Karpas-422 (cell line): ENCODE results near the gene ALOXE3. TPM values are rescaled to one million over a fixed set of nuclear protein-coding genes. Genes with fewer than 3 reads are reported as not detected.
A peak's percentile ranks its signal among the peaks of the same experiment; 100 is the strongest.
"Not testable (repeated sequence)": the region's sequence is repeated elsewhere in the genome, so short reads cannot be mapped to it uniquely, and the experiment has no call there.

Source experiments
- DNase-seq: peaks from one replicate; pipeline ENCODE4 v3.0.0-alpha.2; 2015
- H2AFZ ChIP-seq: fragments of 200-600 bp; sonication (generic); 2 replicates; pipeline ENCODE4 v1.6.1; 2014; ENCODE audit warnings: antibody characterized with exemption, low read length, mixed read lengths
- H3K27ac ChIP-seq: fragments of 200-600 bp; sonication (generic); 2 replicates; pipeline ENCODE4 v1.5.1; 2014; ENCODE audit warnings: mild to moderate bottlenecking, low read length, moderate library complexity
- H3K27me3 ChIP-seq: fragments of 200-600 bp; sonication (generic); 2 replicates; pipeline ENCODE4 v1.6.1; 2014; ENCODE audit warnings: low read length, mixed read lengths
- H3K36me3 ChIP-seq: fragments of 200-600 bp; sonication (generic); 2 replicates; pipeline ENCODE4 v1.6.1; 2014; ENCODE audit warnings: low read length, mixed read lengths; ENCODE audit not compliant: insufficient read depth
- H3K4me1 ChIP-seq: fragments of 200-600 bp; sonication (generic); 2 replicates; pipeline ENCODE4 v1.6.1; 2014; ENCODE audit warnings: mild to moderate bottlenecking, low read length, mixed read lengths
- H3K4me2 ChIP-seq: fragments of 200-600 bp; sonication (generic); 2 replicates; pipeline ENCODE4 v1.6.1; 2014; ENCODE audit warnings: low read length, low read depth, mild to moderate bottlenecking; ENCODE audit not compliant: poor library complexity, severe bottlenecking
- H3K4me3 ChIP-seq: fragments of 200-600 bp; sonication (generic); 2 replicates; pipeline ENCODE4 v1.5.1; 2014; ENCODE audit warnings: mild to moderate bottlenecking, antibody characterized with exemption, low read length, mixed read lengths
- H3K79me2 ChIP-seq: fragments of 200-600 bp; sonication (generic); 2 replicates; pipeline ENCODE4 v1.6.1; 2014; ENCODE audit warnings: mild to moderate bottlenecking, low read length, mixed read lengths
- H3K9ac ChIP-seq: fragments of 200-600 bp; sonication (generic); 2 replicates; pipeline ENCODE4 v1.6.0; 2014; ENCODE audit warnings: low read length
- H3K9me2 ChIP-seq: fragments of 200-600 bp; sonication (generic), shearing (Covaris generic); replicated peaks from 2 replicates; pipeline ENCODE4 v1.6.0; 2014; ENCODE audit warnings: mild to moderate bottlenecking, low read length, moderate library complexity; ENCODE audit not compliant: insufficient read depth
- H3K9me3 ChIP-seq: fragments of 300-700, 200-600 bp; sonication (generic); 2 replicates; pipeline ENCODE4 v1.6.1; 2014; ENCODE audit warnings: low read length, mixed read lengths
- H4K20me1 ChIP-seq: fragments of 200-600 bp; sonication (generic); 2 replicates; pipeline ENCODE4 v1.6.1; 2014; ENCODE audit warnings: mild to moderate bottlenecking, antibody characterized with exemption, low read length, low read depth; ENCODE audit not compliant: insufficient read depth
- total RNA-seq: library from RNA; depleted of rRNA; stranded (reverse); fragments of >200 nt; shearing (Covaris generic); gene quantifications from 2 replicates; pipeline ENCODE4 v1.2.3, GENCODE V29; 2014; ENCODE audit warnings: low replicate concordance

Gene ALOXE3
- total RNA-seq, 1 experiment from 2014 or later, result not detected

DNA sequence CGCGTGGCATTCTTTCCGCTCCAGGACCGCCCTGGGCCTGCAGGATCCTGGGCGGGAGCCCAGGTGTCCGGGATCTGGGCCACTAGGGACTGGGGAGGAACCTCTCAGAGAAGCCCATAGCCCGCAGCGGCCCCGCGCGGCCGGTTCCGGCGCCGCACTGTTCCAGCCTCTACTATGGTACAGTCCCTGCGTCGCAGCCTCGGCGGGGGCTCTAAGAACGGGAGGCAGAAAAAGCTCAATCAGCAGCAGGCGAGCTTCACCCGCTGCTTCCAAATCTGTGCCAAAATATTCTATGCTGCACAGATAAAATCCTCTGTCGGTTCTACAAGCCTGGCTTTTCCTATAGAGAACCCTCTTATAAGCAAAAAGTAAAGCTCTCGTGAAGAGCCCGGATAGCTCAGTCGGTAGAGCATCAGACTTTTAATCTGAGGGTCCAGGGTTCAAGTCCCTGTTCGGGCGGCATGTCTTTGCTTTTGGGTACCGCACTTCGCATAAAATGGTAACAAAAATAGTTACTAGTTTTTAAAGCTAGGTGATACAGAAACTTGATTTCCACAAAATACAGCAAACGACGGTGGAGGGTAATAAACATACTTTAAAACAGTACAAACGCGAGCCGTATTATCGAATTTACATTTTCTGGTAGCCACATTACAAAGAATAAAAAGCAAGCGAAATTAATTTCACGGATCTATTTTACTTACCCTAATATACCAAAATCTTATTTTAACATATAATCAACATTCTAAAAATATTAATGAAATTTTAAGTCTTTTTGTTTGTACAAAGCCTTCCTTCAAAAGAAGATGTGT lies 661 bp upstream of the ALOXE3 start:
- H3K9ac ChIP-seq, result peak overlapping the region; percentile 74

DNA sequence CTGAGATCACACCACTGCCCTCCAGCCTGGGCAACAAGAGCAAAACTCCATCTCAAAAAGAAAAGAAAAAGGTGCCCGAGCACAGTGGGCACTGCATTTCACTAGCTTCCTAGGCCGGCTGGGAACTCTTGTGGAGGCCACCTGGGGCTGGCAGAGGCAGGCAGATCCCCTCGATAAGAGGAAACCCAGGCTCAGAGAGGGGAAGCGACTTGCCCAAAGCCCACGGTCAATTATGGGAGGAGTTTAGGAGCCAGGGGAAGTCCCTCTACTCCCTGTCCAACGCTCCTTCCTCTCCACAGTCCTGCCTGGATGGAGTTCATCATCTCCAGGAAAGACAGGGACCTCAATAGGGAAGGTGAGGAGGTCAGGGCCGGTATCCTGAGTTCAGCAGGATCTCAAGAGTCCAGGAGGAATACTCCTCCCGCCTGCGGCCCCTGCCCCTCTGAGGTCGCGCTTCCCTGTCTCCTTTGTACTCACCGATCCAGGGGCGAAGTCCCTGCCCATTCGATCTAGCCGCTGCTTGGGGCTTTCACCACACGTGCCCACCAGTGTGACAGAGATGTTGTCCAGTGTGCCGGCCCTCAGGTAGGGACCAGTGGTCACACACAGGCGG lies 841 bp downstream of the ALOXE3 start:
- no peaks in the 10 kb centered on the region for H3K9me2 ChIP-seq
- H3K4me2 ChIP-seq, result peak overlapping the region; percentile 100
- peak overlapping the region; percentile 76; the same call in 1 of the 2 replicates for H3K4me3 ChIP-seq
- no peaks in the 10 kb centered on the region for H3K79me2 ChIP-seq
- peaks cover 39% of the 10 kb centered on the region for H3K4me1 ChIP-seq
- H3K27me3 ChIP-seq, result no peaks in the 10 kb centered on the region
- no peak overlapping the region for H2AFZ ChIP-seq
- no peaks in the 10 kb centered on the region for H3K36me3 ChIP-seq
- H4K20me1 ChIP-seq, result no peaks in the 10 kb centered on the region
- H3K27ac ChIP-seq, result no peak overlapping the region
- H3K9me3 ChIP-seq, result no peaks in the 10 kb centered on the region
- DNase-seq, result no peak
- no peak overlapping the region for H3K9ac ChIP-seq

More for the DNA sequence above, 661 bp upstream of the ALOXE3 start:
- Histone ChIP-seq H3K4me2 (peak overlapping the region; percentile 100), H4K20me1 (no peaks in the 10 kb centered on the region), H3K9me3 (no peaks in the 10 kb centered on the region), H3K9me2 (no peaks in the 10 kb centered on the region), H2AFZ (peak overlapping the region; percentile 84), H3K27ac (peak overlapping the region; percentile 78), H3K36me3 (no peaks in the 10 kb centered on the region), H3K79me2 (no peaks in the 10 kb centered on the region), H3K4me1 (peaks cover 54% of the 10 kb centered on the region), H3K4me3 (peak overlapping the region; percentile 76), H3K27me3 (no peaks in the 10 kb centered on the region)
- peak; percentile 94 for DNase-seq

DNA sequence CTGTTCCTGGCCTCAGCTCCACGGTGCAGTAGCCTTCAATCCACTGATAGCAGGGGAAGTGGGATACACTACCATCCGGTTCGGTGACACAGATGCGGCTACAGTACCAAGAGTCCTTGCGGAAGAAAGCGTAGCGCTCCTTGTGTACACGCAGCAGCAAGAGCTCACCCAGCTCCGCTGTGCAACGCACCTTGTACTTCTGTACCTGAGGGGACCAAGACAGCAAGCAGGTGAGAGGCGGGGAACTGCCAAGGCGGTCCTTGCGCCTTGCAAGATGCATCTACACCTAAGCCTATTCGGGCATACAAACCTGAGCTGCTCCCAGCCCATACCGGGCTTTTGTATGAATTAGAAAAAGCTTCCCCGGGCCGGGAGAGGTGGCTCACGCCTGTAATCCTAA lies 1.5 kb downstream of the ALOXE3 start:
- Histone ChIP-seq H3K4me3 (no peak overlapping the region), H3K4me2 (no peak overlapping the region), H3K9ac (no peak overlapping the region), H3K9me2 (no peaks in the 10 kb centered on the region), H3K9me3 (no peaks in the 10 kb centered on the region), H3K79me2 (no peaks in the 10 kb centered on the region), H3K36me3 (no peaks in the 10 kb centered on the region), H2AFZ (no peak overlapping the region), H3K27me3 (no peaks in the 10 kb centered on the region), H3K4me1 (peaks cover 33% of the 10 kb centered on the region), H3K27ac (no peak overlapping the region), H4K20me1 (no peaks in the 10 kb centered on the region)
- DNase-seq, result no peak

DNA sequence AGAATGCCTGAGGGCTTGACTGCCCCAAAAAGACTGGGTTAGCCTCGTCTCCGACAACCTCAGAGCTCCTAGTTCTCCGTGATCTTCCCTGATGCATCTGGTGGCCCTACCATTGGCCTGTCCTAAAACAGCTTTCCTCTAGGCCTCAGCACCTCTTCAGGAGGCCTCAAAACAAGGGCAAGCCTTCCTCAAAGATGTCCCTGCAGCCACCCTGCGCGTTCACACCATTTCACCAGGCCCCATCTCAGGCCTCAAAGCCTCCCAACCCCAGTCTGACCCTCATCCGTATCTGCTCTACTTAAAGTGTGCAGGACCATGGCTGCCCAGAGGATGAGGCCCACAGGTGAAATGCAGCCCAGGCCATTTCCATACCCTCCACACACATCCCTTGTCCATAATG lies 7.4 kb downstream of the ALOXE3 start:
- H3K4me2 ChIP-seq, result no peak overlapping the region
- DNase-seq, result no peak
- H3K27me3 ChIP-seq, result no peaks in the 10 kb centered on the region
- H3K9me3 ChIP-seq, result no peaks in the 10 kb centered on the region
- no peak overlapping the region for H3K4me3 ChIP-seq
- H4K20me1 ChIP-seq, result no peaks in the 10 kb centered on the region
- H3K27ac ChIP-seq, result no peak overlapping the region
- H3K36me3 ChIP-seq, result no peaks in the 10 kb centered on the region
- H2AFZ ChIP-seq, result no peak overlapping the region
- no peak overlapping the region for H3K9ac ChIP-seq
- no peaks in the 10 kb centered on the region for H3K9me2 ChIP-seq
- no peaks in the 10 kb centered on the region for H3K4me1 ChIP-seq
- no peaks in the 10 kb centered on the region for H3K79me2 ChIP-seq

DNA sequence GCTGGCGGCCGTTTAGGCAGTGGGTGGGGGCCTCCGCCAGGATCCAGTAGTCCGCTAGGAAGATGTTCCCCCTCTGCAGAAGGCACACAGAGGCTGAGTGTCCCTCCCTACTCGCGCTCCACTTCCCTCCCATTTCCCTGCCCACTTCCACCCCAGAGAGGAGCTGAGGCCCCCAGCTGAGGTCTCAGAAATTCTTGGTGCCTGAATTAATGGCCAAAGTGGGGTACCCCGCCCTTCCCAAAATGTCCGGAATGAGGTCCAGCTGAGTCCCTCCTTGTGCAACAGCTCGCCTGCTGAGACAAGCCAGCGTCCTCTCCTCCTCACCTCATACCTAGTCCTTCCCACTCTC lies 7.9 kb downstream of the ALOXE3 start:
- Histone ChIP-seq H3K9me2 (no peaks in the 10 kb centered on the region), H3K4me3 (no peak overlapping the region), H3K4me2 (no peak overlapping the region), H3K9me3 (no peaks in the 10 kb centered on the region), H3K27ac (no peak overlapping the region), H3K9ac (no peak overlapping the region), H3K79me2 (no peaks in the 10 kb centered on the region), H4K20me1 (no peaks in the 10 kb centered on the region), H3K27me3 (no peaks in the 10 kb centered on the region), H3K4me1 (no peaks in the 10 kb centered on the region), H2AFZ (no peak overlapping the region), H3K36me3 (no peaks in the 10 kb centered on the region)
- DNase-seq, result no peak

DNA sequence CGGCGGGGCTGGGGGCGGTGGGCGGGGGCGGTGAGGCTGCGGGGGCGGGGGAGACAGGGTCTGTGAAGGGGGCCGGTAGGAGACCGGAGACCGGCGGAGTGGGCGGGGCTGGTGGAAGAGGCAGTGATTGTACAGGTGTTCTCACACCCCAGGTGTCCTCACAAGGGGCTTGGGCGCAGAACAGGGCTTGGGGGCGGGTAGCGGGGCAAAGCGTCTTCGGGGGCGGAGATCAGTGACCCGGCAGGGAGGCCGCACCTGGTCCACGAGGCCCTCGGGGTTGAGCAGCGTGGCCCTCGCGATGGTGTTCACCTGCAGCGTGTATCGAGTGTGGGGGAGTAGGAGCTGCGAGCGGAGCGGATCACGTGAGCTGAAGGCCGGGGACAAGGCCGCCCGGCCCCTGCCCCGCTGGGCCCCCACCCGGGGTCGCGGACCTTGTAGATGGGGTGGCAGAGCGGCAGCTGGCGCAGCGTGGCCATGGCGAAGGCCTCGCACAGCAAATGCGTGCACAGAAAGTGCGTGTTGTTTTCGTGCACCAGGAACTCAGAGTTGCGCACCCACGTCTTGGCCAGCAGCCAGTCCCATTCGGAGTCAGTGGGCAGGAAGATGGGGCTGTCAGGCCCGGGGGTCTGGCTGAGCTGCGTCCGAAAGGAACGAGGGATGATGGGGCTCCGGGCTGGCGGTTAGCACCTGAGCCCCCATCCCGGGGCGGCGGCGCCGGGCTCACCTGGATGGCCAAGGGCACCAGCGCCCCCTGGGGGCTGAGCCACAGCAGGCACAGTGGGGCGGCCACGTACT lies 8.5 kb downstream of the ALOXE3 start:
- H3K9me3 ChIP-seq, result no peaks in the 10 kb centered on the region
- peak; percentile 89 for DNase-seq
- H4K20me1 ChIP-seq, result no peaks in the 10 kb centered on the region
- no peak overlapping the region for H3K9ac ChIP-seq
- no peak overlapping the region for H2AFZ ChIP-seq
- no peak overlapping the region for H3K27ac ChIP-seq
- no peaks in the 10 kb centered on the region for H3K4me1 ChIP-seq
- H3K27me3 ChIP-seq, result no peaks in the 10 kb centered on the region
- H3K4me2 ChIP-seq, result no peak overlapping the region
- no peaks in the 10 kb centered on the region for H3K79me2 ChIP-seq
- H3K36me3 ChIP-seq, result no peaks in the 10 kb centered on the region
- no peaks in the 10 kb centered on the region for H3K9me2 ChIP-seq
- H3K4me3 ChIP-seq, result no peak overlapping the region

DNA sequence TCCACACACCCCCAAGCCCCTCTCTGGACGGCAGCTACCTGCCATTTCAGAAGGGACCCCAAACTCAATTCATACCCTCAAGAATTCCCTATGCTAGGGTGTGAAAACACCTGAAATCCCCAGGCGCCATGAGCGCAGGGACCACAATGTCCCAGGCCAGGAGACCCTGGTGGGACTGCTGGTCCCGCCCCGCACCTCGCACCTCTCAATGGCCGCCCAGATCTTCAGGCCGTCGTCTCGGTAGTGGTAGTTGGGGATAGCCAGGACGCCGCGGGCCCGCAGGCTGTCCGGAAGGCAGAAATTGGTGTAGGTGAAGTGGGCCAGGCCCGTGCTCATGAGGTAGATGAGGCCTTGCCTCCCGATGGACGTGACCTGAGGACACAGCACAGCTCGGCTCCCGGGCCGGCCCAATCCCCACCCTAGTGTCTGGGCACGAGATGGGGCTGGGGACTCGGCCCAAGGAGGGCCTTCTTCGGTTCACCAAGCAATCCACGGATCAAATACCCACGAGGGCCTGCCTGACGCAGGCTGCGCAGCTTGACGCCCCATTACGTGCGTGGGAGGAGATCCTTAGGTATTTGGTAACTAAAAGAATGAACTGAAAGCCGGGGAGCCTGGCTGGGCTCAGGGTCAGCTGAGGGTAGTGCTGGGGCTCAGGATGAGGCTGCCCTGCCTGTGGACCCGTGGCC lies 9.2 kb downstream of the ALOXE3 start:
- Histone ChIP-seq H2AFZ (no peak overlapping the region), H3K4me3 (no peak overlapping the region), H3K4me1 (no peaks in the 10 kb centered on the region), H3K36me3 (no peaks in the 10 kb centered on the region), H3K9me3 (no peaks in the 10 kb centered on the region), H4K20me1 (no peaks in the 10 kb centered on the region), H3K27ac (no peak overlapping the region), H3K79me2 (no peaks in the 10 kb centered on the region), H3K9ac (no peak overlapping the region), H3K9me2 (no peaks in the 10 kb centered on the region), H3K27me3 (no peaks in the 10 kb centered on the region), H3K4me2 (no peak overlapping the region)
- no peak for DNase-seq

DNA sequence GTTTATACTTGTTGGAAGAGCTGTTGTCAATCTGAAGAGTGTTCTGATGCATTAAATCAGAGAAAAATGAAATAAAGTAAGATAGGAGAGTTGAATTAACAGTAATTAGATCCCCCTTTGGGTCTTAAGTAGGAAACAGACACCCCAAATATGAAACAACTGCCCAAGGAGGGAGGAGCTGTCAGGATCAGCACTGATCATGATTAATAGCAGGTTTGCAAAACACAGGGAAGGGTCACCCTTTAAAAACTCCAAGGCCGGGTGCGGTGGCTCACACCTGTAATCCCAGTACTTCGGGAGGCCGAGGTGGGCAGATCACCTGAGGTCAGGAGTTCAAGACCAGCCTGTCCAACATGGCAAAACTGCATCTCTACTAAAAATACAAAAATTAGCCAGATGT lies 11.3 kb downstream of the ALOXE3 start:
- not testable (repeated sequence) for DNase-seq, H3K9me3 ChIP-seq, H4K20me1 ChIP-seq, H3K79me2 ChIP-seq, H3K4me2 ChIP-seq, H3K27ac ChIP-seq, H3K4me1 ChIP-seq, H3K9me2 ChIP-seq, H3K4me3 ChIP-seq, H2AFZ ChIP-seq, H3K9ac ChIP-seq, H3K27me3 ChIP-seq, H3K36me3 ChIP-seq
